ENCODE results near the gene ADAM15.

The ADAM15 gene

GRCh38 chr1:155043793-155044192, 7.3 kb upstream of the ADAM15 start:
- Mint-ChIP-seq H3K4me3 (no peak overlapping the region), H3K36me3 (ENCODE audit: low read depth) (no peaks in the 10 kb centered on the region), H3K9me3 (no peaks in the 10 kb centered on the region), H3K4me1 (ENCODE audit: low read depth) (peaks cover 26% of the 10 kb centered on the region), H3K27me3 (peaks cover 29% of the 10 kb centered on the region), H3K27ac (peak overlapping the region; percentile 6)
- intact Hi-C loops (cut with micrococcal nuclease): no loop called here

DNA sequence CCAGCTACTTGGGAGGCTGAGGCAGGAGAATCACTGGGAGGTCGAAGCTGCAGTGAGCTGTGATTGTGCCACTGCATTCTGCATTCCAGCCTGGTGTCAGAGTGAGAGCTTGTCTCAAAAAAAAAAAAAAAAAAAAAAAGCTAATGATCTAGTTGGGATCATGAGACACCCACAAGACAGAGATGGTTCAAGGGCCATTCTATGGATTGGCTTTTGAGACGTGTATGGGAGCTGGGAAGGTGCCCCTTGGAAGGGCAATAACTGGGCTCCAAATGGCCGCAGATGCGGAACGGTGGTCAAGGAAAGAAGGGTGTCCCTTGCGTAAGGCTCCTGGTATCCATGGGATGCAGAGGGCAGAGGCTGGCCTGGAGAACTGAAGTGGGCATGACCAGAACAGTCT, 6.8 kb upstream of the ADAM15 start:
- H3K27me3 Mint-ChIP-seq: peaks cover 24% of the 10 kb centered on the region
- intact Hi-C loops (cut with micrococcal nuclease): no loop called here
- no peak overlapping the region for H3K4me3 Mint-ChIP-seq
- H3K36me3 Mint-ChIP-seq (ENCODE audit: low read depth): no peaks in the 10 kb centered on the region
- no peaks in the 10 kb centered on the region for H3K9me3 Mint-ChIP-seq
- peaks cover 21% of the 10 kb centered on the region for H3K4me1 Mint-ChIP-seq (ENCODE audit: low read depth)
- H3K27ac Mint-ChIP-seq: peak overlapping the region; percentile 42

- Mint-ChIP-seq H3K4me3 (no peak overlapping the region), H3K36me3 (ENCODE audit: low read depth) (no peaks in the 10 kb centered on the region), H3K27me3 (peaks cover 21% of the 10 kb centered on the region), H3K9me3 (no peaks in the 10 kb centered on the region), H3K27ac (peak overlapping the region; percentile 42), H3K4me1 (ENCODE audit: low read depth) (peaks cover 26% of the 10 kb centered on the region)
- intact Hi-C loops (cut with micrococcal nuclease): loop anchor here (1.0 kb wide), 2 partner anchors 16 to 39 kb away; no protein-coding TSS in a partner anchor
Measured at GRCh38 chr1:155044812-155045657, 6.1 kb upstream of the ADAM15 start.

GRCh38 chr1:155048449-155049334, 2.4 kb upstream of the ADAM15 start:
- no peaks in the 10 kb centered on the region for H3K9me3 Mint-ChIP-seq

GRCh38 chr1:155049651-155050559, 1.2 kb upstream of the ADAM15 start:
- intact Hi-C loops (cut with micrococcal nuclease): loop anchor here (2.0 to 5.0 kb wide), 2 partner anchors 33 to 113 kb away; partner anchors contain the start of gene PMVK
- H3K9me3 Mint-ChIP-seq: no peaks in the 10 kb centered on the region
- H3K4me1 Mint-ChIP-seq (ENCODE audit: low read depth): peaks cover 45% of the 10 kb centered on the region
- H3K4me3 Mint-ChIP-seq: peak overlapping the region; percentile 87
- H3K27me3 Mint-ChIP-seq: peaks cover 3% of the 10 kb centered on the region
- peaks cover 34% of the 10 kb centered on the region for H3K36me3 Mint-ChIP-seq (ENCODE audit: low read depth)
- H3K27ac Mint-ChIP-seq: peak overlapping the region; percentile 90

More at GRCh38 chr1:155048449-155049334, 2.4 kb upstream of the ADAM15 start:
- H3K27ac Mint-ChIP-seq: no peak overlapping the region
- H3K4me1 Mint-ChIP-seq (ENCODE audit: low read depth): peaks cover 53% of the 10 kb centered on the region
- intact Hi-C loops (cut with micrococcal nuclease): no loop called here
- H3K4me3 Mint-ChIP-seq: no peak overlapping the region
- peaks cover 3% of the 10 kb centered on the region for H3K27me3 Mint-ChIP-seq
- peaks cover 23% of the 10 kb centered on the region for H3K36me3 Mint-ChIP-seq (ENCODE audit: low read depth)

- peaks cover 2% of the 10 kb centered on the region for H3K27me3 Mint-ChIP-seq
- no peaks in the 10 kb centered on the region for H3K9me3 Mint-ChIP-seq
- H3K36me3 Mint-ChIP-seq (ENCODE audit: low read depth): peaks cover 48% of the 10 kb centered on the region
- H3K4me1 Mint-ChIP-seq (ENCODE audit: low read depth): peaks cover 40% of the 10 kb centered on the region
- intact Hi-C loops (cut with micrococcal nuclease): loop anchor here (1.0 to 5.0 kb wide), 3 partner anchors 34 to 115 kb away; partner anchors contain the start of genes CKS1B and PMVK
- H3K4me3 Mint-ChIP-seq: peak overlapping the region; percentile 87
- H3K27ac Mint-ChIP-seq: peak overlapping the region; percentile 90
Measured at GRCh38 chr1:155051342-155051776, 243 bp downstream of the ADAM15 start.

DNA sequence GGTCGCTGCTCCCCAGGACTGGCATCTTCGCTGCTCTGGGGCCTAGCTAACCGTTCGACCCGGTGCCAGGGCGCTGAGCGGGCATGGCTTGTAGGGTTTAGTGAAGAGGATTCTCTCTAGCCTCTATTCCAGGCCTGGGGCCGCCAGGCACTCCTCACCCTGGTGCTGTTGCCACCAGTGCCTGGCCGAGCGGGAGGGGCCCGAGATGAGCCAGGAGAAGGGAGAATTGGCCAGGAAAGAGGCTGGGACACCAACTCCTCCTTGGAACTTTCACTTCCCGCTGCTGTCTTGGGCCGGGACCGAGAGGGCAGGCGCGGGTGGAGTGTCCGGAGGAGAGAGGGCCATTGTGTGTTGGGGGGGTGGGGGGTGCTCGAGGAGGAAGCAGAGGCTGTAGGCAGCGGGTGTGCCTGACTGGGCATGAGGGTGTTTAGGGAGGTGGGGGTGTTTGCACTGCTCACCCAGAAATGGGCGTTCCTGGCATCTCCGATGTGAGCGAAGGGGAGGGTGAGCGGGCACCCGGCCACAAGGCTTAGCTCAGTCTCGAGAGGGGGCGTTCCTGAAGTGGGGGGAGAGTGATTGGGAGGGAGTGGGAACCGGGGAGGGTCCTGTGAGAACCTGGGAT, 772 bp downstream of the ADAM15 start:
- no peaks in the 10 kb centered on the region for H3K9me3 Mint-ChIP-seq
- no peaks in the 10 kb centered on the region for H3K27me3 Mint-ChIP-seq
- peak overlapping the region; percentile 90 for H3K27ac Mint-ChIP-seq
- peaks cover 41% of the 10 kb centered on the region for H3K4me1 Mint-ChIP-seq (ENCODE audit: low read depth)
- H3K36me3 Mint-ChIP-seq (ENCODE audit: low read depth): peaks cover 53% of the 10 kb centered on the region
- intact Hi-C loops (cut with micrococcal nuclease): loop anchor here (1.0 to 5.0 kb wide), 3 partner anchors 35 to 115 kb away; partner anchors contain the start of genes CKS1B and PMVK
- H3K4me3 Mint-ChIP-seq: peak overlapping the region; percentile 87

DNA sequence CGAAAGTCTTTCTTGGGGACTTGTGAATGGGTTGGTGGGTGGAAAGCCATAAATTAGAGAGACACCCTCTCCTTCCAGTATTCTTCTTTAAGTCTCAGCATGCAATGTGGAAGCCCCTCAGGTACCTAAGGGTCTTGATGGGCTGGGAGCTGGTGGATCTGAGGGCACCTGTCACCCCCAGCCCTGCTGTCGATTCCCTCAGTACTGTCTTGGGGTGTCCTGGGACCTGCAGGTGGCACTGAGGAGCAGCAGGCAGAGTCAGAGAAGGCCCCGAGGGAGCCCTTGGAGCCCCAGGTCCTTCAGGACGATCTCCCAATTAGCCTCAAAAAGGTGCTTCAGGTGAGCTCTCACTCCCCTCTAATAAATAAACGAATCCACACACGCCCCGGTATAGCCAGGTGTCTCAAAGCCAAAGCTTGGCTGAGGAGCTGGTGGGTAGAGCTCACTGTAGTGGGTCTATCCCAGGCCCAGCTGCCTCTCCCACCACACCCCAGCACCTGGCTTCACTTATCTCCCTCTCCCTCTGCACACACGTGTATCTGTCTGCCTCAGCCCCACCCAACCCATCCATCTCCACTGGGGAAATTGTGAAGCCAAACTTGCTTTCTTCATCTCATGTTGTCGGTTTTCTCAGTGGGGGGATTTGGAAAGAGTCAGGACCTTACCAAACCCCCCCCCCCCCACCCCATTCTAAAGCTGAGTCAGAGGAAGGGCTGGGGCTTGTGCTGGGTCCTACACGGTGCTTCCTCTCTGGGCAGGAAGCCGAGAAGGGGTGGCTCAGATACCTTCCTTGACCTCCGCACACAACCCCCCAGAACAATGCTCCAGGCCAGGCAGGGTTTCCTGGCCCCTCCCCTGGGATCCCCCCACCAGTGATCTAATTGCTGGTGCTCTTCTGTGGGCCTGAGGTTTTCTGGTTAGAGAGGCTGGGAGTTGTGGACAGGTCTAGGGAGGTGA, 1.6 kb downstream of the ADAM15 start:
- H3K27me3 Mint-ChIP-seq: no peaks in the 10 kb centered on the region
- peaks cover 62% of the 10 kb centered on the region for H3K36me3 Mint-ChIP-seq (ENCODE audit: low read depth)
- H3K9me3 Mint-ChIP-seq: no peaks in the 10 kb centered on the region
- H3K27ac Mint-ChIP-seq: peak overlapping the region; percentile 90
- peaks cover 41% of the 10 kb centered on the region for H3K4me1 Mint-ChIP-seq (ENCODE audit: low read depth)
- H3K4me3 Mint-ChIP-seq: peak overlapping the region; percentile 87
- intact Hi-C loops (cut with micrococcal nuclease): loop anchor here (5.0 kb wide), 1 partner anchor 35 kb away; no protein-coding TSS in a partner anchor

DNA sequence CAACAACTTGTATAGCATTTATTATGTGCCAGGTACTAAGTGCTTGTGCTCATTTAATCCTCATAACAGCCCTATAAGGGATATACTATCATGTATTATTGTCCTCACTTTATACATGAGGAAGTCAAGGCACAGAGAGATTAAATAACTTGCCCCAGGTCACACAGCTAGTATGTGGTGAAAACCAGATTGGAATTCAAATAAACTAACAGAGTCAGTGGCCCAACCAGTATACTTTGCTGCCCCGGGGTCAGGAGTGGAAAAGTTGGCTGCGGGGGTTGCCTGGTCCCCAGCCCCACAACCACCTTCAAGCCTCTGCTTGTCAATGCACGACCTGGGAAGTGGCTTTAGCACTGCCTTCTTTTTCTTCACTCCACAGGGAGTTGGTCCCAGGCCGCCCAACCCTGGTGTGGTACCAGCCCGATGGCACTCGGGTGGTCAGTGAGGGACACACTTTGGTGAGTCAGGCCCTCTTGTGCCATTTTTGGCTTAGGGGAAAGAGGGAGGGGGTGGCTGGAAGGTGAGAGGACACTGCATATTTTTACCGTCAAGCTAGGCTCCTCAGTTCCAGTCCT, 2.5 kb downstream of the ADAM15 start:
- H3K27me3 Mint-ChIP-seq: no peaks in the 10 kb centered on the region
- intact Hi-C loops (cut with micrococcal nuclease): loop anchor here (5.0 kb wide), 1 partner anchor 36 kb away; no protein-coding TSS in a partner anchor
- no peaks in the 10 kb centered on the region for H3K9me3 Mint-ChIP-seq
- H3K4me1 Mint-ChIP-seq (ENCODE audit: low read depth): peaks cover 41% of the 10 kb centered on the region
- H3K4me3 Mint-ChIP-seq: no peak overlapping the region
- H3K36me3 Mint-ChIP-seq (ENCODE audit: low read depth): peaks cover 71% of the 10 kb centered on the region
- no peak overlapping the region for H3K27ac Mint-ChIP-seq

DNA sequence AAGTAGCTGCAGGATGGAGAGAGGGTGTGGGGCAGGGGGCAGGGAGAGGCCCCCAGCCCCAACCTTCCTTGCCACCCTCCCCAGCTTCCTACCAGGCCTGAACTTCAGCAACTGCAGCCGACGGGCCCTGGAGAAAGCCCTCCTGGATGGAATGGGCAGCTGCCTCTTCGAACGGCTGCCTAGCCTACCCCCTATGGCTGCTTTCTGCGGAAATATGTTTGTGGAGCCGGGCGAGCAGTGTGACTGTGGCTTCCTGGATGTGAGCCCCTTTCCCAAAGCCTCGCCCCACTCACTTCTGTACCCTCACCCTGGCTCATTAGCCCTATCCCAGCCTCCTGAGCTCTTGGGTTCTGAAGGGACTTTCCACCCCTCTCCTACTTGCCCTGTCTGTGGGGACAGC, 6.0 kb downstream of the ADAM15 start:
- Mint-ChIP-seq H3K4me1 (ENCODE audit: low read depth) (peaks cover 44% of the 10 kb centered on the region), H3K4me3 (no peak overlapping the region), H3K27ac (no peak overlapping the region), H3K27me3 (peaks cover 2% of the 10 kb centered on the region), H3K36me3 (ENCODE audit: low read depth) (peaks cover 99% of the 10 kb centered on the region), H3K9me3 (no peaks in the 10 kb centered on the region)
- intact Hi-C loops (cut with micrococcal nuclease): no loop called here

DNA sequence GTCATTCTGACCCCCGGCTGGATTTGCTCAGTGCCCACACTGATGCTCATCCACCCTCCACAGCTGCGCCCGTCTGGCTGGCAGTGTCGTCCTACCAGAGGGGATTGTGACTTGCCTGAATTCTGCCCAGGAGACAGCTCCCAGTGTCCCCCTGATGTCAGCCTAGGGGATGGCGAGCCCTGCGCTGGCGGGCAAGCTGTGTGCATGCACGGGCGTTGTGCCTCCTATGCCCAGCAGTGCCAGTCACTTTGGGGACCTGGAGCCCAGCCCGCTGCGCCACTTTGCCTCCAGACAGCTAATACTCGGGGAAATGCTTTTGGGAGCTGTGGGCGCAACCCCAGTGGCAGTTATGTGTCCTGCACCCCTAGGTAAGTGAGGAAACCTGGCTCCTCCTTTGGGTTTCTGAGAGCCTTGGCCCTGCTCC, 6.7 kb downstream of the ADAM15 start:
- Mint-ChIP-seq H3K9me3 (no peaks in the 10 kb centered on the region), H3K4me3 (no peak overlapping the region), H3K4me1 (ENCODE audit: low read depth) (peaks cover 44% of the 10 kb centered on the region), H3K27ac (no peak overlapping the region), H3K27me3 (peaks cover 2% of the 10 kb centered on the region), H3K36me3 (ENCODE audit: low read depth) (peaks cover 99% of the 10 kb centered on the region)
- intact Hi-C loops (cut with micrococcal nuclease): no loop called here

All from dendritic cell treated with granulocyte-macrophage colony-stimulating factor and Interleukin-4, amounts not matched to agents 40 ng/mL and 50 ng/mL, for 4 days (primary cell).